HG03460 (cell line): ENCODE data around the gene AKR1B1.
A peak's percentile ranks its signal among the peaks of the same experiment; 100 is the strongest.

ENCODE experiments used
- ATAC-seq: cut with Tn5 transposase; IDR thresholded peaks from one replicate; pipeline ENCODE4 v1.9.1; 2021; ENCODE audit not compliant: unreplicated experiment

Gene AKR1B1

GRCh38 chr7:134446446-134446845 is 12.5 kb downstream of the AKR1B1 start:
- ATAC-seq, result no peak

GRCh38 chr7:134444961-134445315 is 14.0 kb downstream of the AKR1B1 start:
- no peak for ATAC-seq

GRCh38 chr7:134444198-134444960 is 14.5 kb downstream of the AKR1B1 start:
- ATAC-seq, result no peak

GRCh38 chr7:134443396-134444070 is 15.4 kb downstream of the AKR1B1 start:
- no peak for ATAC-seq

- ATAC-seq, result no peak
Measured at GRCh38 chr7:134442441-134443220, 16.3 kb downstream of the AKR1B1 start.

- no peak for ATAC-seq
Measured at GRCh38 chr7:134441264-134441663, 17.6 kb downstream of the AKR1B1 start.

GRCh38 chr7:134440476-134440875 is 18.4 kb downstream of the AKR1B1 start:
- ATAC-seq, result no peak

- ATAC-seq, result no peak
Measured at GRCh38 chr7:134440067-134440466, 18.8 kb downstream of the AKR1B1 start.

- no peak for ATAC-seq
Measured at GRCh38 chr7:134438946-134439345, 20.0 kb downstream of the AKR1B1 start.

GRCh38 chr7:134435161-134435920 is 23.6 kb downstream of the AKR1B1 start:
- no peak for ATAC-seq

GRCh38 chr7:134434701-134435100 is 24.2 kb downstream of the AKR1B1 start:
- ATAC-seq, result no peak

GRCh38 chr7:134433430-134433829 is 25.5 kb downstream of the AKR1B1 start:
- ATAC-seq, result no peak

GRCh38 chr7:134432296-134433152 is 26.4 kb downstream of the AKR1B1 start:
- peak; percentile 97 for ATAC-seq

GRCh38 chr7:134431815-134432214 is 27.1 kb downstream of the AKR1B1 start:
- no peak for ATAC-seq

GRCh38 chr7:134429481-134429880 is 29.4 kb downstream of the AKR1B1 start:
- ATAC-seq, result no peak

- ATAC-seq, result no peak
Measured at GRCh38 chr7:134428942-134429341, 30.0 kb downstream of the AKR1B1 start.

GRCh38 chr7:134427896-134428295 is 31.0 kb downstream of the AKR1B1 start:
- no peak for ATAC-seq

GRCh38 chr7:134425777-134426176 is 33.1 kb downstream of the AKR1B1 start:
- no peak for ATAC-seq

- ATAC-seq, result no peak
Measured at GRCh38 chr7:134422638-134423037, 36.3 kb downstream of the AKR1B1 start.

GRCh38 chr7:134422008-134422407 is 36.9 kb downstream of the AKR1B1 start:
- no peak for ATAC-seq
